GM12872 (cell line): Measurements from ENCODE around the gene KCNMB1.

Experiments
- TF ChIP-seq, protein P1 (sequence below): IDR thresholded peaks from 3 replicates; pipeline ENCODE4 v1.5.1; 2011; ENCODE audit warnings: low read depth, mild to moderate bottlenecking, low read length, moderate library complexity; ENCODE audit not compliant: insufficient read depth

The KCNMB1 gene

DNA sequence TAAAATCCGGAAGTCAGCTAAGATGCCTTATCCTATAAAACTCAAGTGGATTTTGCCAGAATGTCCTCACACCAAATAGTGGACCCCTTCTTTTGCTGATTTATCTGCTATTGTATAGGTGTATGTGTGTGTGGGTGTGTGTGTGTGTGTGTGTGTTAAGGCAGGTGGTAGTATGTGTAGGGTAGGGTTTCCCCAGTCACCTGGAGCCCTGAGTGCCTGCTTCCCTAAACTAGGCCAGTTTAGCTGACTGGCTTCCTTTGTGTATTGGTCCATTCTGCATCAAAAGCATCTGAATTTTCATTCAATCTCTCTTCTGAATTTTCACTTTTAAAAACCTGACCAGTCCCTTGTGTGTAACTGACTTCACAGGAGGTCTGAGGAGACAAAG lies 49.4 kb downstream of the KCNMB1 start:
- TF ChIP-seq, protein P1, sequence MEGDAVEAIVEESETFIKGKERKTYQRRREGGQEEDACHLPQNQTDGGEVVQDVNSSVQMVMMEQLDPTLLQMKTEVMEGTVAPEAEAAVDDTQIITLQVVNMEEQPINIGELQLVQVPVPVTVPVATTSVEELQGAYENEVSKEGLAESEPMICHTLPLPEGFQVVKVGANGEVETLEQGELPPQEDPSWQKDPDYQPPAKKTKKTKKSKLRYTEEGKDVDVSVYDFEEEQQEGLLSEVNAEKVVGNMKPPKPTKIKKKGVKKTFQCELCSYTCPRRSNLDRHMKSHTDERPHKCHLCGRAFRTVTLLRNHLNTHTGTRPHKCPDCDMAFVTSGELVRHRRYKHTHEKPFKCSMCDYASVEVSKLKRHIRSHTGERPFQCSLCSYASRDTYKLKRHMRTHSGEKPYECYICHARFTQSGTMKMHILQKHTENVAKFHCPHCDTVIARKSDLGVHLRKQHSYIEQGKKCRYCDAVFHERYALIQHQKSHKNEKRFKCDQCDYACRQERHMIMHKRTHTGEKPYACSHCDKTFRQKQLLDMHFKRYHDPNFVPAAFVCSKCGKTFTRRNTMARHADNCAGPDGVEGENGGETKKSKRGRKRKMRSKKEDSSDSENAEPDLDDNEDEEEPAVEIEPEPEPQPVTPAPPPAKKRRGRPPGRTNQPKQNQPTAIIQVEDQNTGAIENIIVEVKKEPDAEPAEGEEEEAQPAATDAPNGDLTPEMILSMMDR, result no peak

DNA sequence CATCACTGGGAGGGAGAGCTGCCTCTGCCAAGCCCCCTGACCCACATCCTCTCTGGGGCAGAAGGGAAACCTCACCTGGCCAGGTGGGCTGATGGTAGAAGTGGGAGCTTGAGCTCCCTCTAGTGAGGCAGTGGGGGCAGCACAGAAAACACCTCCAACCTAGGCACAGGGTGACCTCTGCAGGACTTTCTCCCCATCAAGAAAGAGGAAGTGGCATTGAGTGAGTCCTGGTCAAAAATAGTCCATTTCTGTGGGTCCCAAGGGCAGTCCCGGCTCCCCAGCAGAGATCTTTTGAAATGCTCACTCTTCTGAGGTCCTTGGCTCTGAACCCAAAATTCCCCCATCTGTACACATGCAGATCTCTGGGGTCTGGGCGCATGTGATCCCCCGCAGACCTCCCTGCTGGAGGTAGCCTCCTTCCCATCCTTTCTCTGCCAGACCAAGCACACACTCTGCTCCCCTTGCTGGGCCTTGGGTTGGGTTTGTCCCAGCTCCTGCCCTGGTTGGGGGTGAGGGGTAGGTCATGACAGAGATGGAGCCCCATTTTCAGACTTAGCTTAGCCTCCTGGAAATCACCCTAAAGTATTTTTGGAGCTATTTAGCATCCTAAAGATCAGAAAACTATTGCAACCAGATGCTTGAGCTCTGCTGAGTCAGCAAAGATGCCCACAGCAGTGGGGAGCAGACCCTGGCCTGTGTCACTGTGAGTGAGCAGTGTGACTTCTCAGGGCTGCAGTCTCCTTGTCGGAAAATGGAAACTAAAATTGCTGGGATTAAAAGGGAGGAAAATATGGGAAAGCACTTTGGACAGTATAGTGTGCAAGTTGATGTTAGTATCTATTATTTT lies 50.0 kb downstream of the KCNMB1 start:
- TF ChIP-seq, protein P1, result peak; percentile 88

DNA sequence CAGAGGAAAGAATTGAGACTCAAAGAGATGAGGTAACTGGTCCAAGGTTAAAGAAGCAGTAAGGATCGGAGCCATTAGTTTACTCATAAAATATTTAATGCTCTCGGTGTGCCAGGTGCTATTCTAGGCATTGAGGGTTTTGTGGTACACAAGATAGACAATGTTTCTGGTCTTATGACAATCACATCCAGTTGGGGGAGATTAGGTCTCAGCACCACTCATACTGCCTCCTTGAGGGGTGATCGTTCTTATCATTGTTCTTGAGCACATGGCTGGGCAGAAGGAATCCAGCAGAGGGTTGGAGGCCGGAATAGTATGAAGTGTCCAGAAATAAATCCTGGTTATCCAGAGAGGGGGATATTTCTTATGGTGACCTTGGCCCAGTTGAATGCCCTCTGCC lies 50.9 kb downstream of the KCNMB1 start:
- TF ChIP-seq, protein P1, result no peak

DNA sequence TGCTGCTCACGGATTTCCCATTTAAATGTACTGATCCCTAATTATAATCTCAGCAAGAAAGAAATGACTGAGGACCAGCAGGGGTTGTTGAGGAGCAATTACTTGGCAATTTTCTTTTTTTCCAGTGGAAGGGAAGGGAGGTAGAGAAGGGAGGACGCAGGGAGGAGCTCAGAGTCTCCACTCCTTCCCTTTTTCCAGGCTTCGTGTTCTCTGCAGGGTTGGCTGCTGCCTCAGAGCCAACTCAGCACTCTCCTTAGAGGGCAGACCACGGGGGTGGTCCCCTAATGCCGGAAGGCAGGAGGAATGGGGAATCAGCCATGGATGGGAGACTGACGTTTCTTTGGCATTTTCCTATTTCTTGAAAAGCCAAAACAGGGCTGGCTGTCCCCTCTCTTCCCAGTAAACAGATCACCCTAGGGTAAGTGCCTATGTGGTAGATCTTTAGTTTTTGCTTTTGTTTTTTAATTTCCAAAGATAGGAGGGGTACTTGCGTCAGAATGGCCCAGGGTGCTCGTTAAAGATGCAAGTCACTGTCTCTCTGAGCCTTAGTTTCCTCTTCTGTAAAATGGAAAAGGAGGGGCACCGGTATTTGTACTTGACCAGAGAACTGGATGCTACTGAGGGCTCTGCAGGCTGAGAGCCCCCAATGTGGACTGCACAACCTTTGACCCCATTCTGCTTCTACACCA lies 52.0 kb downstream of the KCNMB1 start:
- TF ChIP-seq, protein P1, result no peak

DNA sequence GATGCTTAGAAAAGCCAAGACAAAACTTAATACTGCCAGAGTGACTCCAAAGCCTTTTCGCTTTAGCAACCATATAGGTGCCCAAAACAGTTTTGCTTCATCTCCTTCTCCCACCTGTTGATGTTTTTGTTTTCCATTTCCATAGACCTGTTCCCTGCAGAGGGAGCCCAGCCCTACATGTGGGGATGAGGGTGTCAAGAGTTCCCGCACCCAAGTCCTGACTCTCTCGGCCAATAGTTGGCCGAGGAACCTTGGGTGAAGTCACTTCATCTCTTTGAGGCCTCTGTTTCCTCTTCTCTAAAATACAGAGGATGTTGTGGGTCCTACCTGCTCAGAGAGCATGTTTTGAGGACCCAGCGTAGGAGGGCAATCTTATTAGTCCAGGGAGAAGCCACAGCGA lies 53.1 kb downstream of the KCNMB1 start:
- TF ChIP-seq, protein P1, result no peak

DNA sequence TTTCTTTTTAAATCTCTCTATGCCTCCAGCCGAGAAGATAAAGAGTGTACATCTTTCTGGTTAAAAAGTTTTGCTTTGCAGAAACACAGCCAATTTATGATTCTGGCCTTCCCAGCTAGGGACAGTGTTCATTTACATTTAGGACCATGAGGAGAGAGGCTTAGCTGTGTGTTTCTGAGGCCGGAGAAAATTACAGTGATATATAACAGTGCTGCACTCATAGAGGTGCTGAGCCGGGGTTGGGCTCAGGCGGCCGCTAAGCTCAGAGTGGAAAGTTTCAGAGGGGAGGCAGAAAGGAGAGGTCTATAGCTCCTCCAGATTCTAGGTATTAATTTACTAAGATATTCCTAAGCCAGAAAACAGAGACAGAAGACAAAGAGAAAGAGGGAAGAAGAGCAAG lies 54.5 kb downstream of the KCNMB1 start:
- TF ChIP-seq, protein P1, result no peak

DNA sequence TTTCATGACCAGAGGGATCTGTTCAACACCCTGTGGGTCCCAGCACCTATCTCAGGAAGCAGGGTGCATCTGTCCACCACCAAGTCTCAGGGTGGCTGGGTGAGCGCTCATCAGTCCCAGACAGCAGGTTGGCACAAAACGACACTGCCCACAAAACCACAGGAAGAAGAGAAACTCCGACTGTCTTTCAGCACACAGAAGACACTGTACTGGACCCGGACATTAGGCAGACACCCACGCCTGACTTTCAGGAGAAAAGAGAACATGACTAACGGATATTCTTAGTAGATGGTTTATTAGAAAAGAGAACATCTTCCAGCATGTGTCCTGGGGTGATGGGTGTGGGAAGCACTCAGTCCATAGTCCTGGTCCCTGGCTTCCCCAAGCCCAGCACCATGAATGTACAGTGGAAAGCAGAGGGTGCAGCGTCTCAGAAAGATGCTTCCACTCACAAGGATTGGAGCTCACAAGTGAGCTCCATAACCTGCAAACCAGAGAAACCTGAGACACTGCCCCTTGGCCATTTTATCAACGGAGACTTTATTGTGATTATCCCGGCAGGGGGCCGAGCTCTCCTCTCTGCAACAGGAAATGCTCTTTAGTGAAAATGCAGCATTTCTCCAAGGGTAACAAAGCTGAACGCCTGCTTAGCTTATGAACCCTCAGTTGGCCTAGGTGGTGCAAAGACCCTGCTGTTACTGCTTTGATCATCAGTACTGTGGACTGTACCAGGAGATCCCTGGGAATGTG lies 55.8 kb downstream of the KCNMB1 start:
- TF ChIP-seq, protein P1, result no peak
